GM19351 (cell line): ENCODE results near the gene EGFL7.

Experiments
- ATAC-seq: cut with Tn5 transposase; IDR thresholded peaks from one replicate; pipeline ENCODE4 v1.9.1; 2021; ENCODE audit warnings: mild to moderate bottlenecking, moderate library complexity; ENCODE audit not compliant: unreplicated experiment

Gene EGFL7

GRCh38 chr9:136684799-136685198, 22.1 kb downstream of the EGFL7 start:
- ATAC-seq, result no peak

GRCh38 chr9:136685216-136685615, 22.5 kb downstream of the EGFL7 start:
- no peak for ATAC-seq

- ATAC-seq, result no peak
Observed at GRCh38 chr9:136685790-136686533, 23.2 kb downstream of the EGFL7 start.

GRCh38 chr9:136686534-136686793, 23.7 kb downstream of the EGFL7 start:
- ATAC-seq, result peak; percentile 14

- ATAC-seq, result peak; percentile 57
Observed at GRCh38 chr9:136686794-136687711, 24.3 kb downstream of the EGFL7 start, which contains the start of gene AGPAT2. Gene AGPAT2, minus strand, starts transcription at chr9:136687457. Its CDS starts 100 bp downstream, at chr9:136687357.

- no peak for ATAC-seq
Observed at GRCh38 chr9:136687721-136688223, 25.1 kb downstream of the EGFL7 start.

- no peak for ATAC-seq
Observed at GRCh38 chr9:136688274-136689107, 25.8 kb downstream of the EGFL7 start.

GRCh38 chr9:136689108-136689460, 26.4 kb downstream of the EGFL7 start:
- ATAC-seq, result no peak

- no peak for ATAC-seq
Observed at GRCh38 chr9:136690104-136690805, 27.5 kb downstream of the EGFL7 start.

GRCh38 chr9:136690806-136691261, 28.1 kb downstream of the EGFL7 start:
- no peak for ATAC-seq

- no peak for ATAC-seq
Observed at GRCh38 chr9:136691316-136692184, 28.8 kb downstream of the EGFL7 start.

- ATAC-seq, result no peak
Observed at GRCh38 chr9:136692185-136693134, 29.7 kb downstream of the EGFL7 start.

GRCh38 chr9:136693135-136693489, 30.4 kb downstream of the EGFL7 start:
- ATAC-seq, result no peak

- no peak for ATAC-seq
Observed at GRCh38 chr9:136693490-136694162, 30.9 kb downstream of the EGFL7 start.

GRCh38 chr9:136694163-136694871, 31.6 kb downstream of the EGFL7 start:
- ATAC-seq, result no peak

GRCh38 chr9:136694872-136695247, 32.1 kb downstream of the EGFL7 start:
- no peak for ATAC-seq

GRCh38 chr9:136695435-136695895, 32.7 kb downstream of the EGFL7 start:
- ATAC-seq, result no peak
